ENCODE results near the gene ELP6. TPM values are rescaled to one million over a fixed set of nuclear protein-coding genes. Genes with fewer than 3 reads are reported as not detected.

The ELP6 gene
- total RNA-seq, 3 donors from 2014 or later: 21.8 to 28.5 (median 22.3) TPM

GRCh38 chr3:47503033-47503432 lies 10.5 kb downstream of the ELP6 start:
- Histone ChIP-seq H3K27ac (no peak overlapping the region), H3K4me1 (no peaks in the 10 kb centered on the region), H3K4me3 (no peak overlapping the region), H3K36me3 (no peaks in the 10 kb centered on the region), H3K9me3 (no peaks in the 10 kb centered on the region), H3K27me3 (no peaks in the 10 kb centered on the region)
- TF ChIP-seq CTCF (IDR thresholded peaks at IDR 0.05): no peak
- TF ChIP-seq POLR2A (IDR thresholded peaks at IDR 0.05): no peak
- TF ChIP-seq POLR2AphosphoS5 (IDR thresholded peaks at IDR 0.05): no peak
- intact Hi-C loops (cut with DNase I; ENCODE audit: low total_unique reads): no loop called here
- DNase-seq (ENCODE audit: low spot score in 2 of 2): no peak

GRCh38 chr3:47496892-47497291 lies 16.6 kb downstream of the ELP6 start:
- no peak overlapping the region for H3K4me3 ChIP-seq
- no peak overlapping the region for H3K27ac ChIP-seq
- H3K27me3 ChIP-seq: no peaks in the 10 kb centered on the region
- H3K9me3 ChIP-seq: no peaks in the 10 kb centered on the region
- H3K36me3 ChIP-seq: peaks cover 8% of the 10 kb centered on the region
- H3K4me1 ChIP-seq: no peaks in the 10 kb centered on the region
- TF ChIP-seq CTCF (IDR thresholded peaks at IDR 0.05): no peak
- no peak for TF ChIP-seq POLR2A (IDR thresholded peaks at IDR 0.05)
- no peak for TF ChIP-seq POLR2AphosphoS5 (IDR thresholded peaks at IDR 0.05)
- no peak for DNase-seq (ENCODE audit: low spot score in 2 of 2)
- intact Hi-C loops (cut with DNase I; ENCODE audit: low total_unique reads): no loop called here

GRCh38 chr3:47495886-47496285 lies 17.6 kb downstream of the ELP6 start:
- Histone ChIP-seq H3K9me3 (no peaks in the 10 kb centered on the region), H3K27ac (no peak overlapping the region), H3K4me1 (no peaks in the 10 kb centered on the region), H3K4me3 (no peak overlapping the region), H3K36me3 (peaks cover 8% of the 10 kb centered on the region), H3K27me3 (no peaks in the 10 kb centered on the region)
- DNase-seq (ENCODE audit: low spot score in 2 of 2): no peak
- intact Hi-C loops (cut with DNase I; ENCODE audit: low total_unique reads): no loop called here
- TF ChIP-seq CTCF (IDR thresholded peaks at IDR 0.05) (no peak), POLR2AphosphoS5 (IDR thresholded peaks at IDR 0.05) (no peak), POLR2A (IDR thresholded peaks at IDR 0.05) (no peak)

- Histone ChIP-seq H3K27me3 (no peaks in the 10 kb centered on the region), H3K4me3 (no peak overlapping the region), H3K9me3 (no peaks in the 10 kb centered on the region), H3K27ac (no peak overlapping the region), H3K4me1 (no peaks in the 10 kb centered on the region), H3K36me3 (peaks cover 8% of the 10 kb centered on the region)
- TF ChIP-seq POLR2AphosphoS5 (IDR thresholded peaks at IDR 0.05) (no peak), POLR2A (IDR thresholded peaks at IDR 0.05) (no peak), CTCF (IDR thresholded peaks at IDR 0.05) (no peak)
- no peak for DNase-seq (ENCODE audit: low spot score in 2 of 2)
- intact Hi-C loops (cut with DNase I; ENCODE audit: low total_unique reads): no loop called here
Measured at GRCh38 chr3:47495111-47495510, 18.4 kb downstream of the ELP6 start.

GRCh38 chr3:47491777-47492176 lies 21.7 kb downstream of the ELP6 start:
- intact Hi-C loops (cut with DNase I; ENCODE audit: low total_unique reads): no loop called here

More at GRCh38 chr3:47491777-47492176, 21.7 kb downstream of the ELP6 start:
- no peak for TF ChIP-seq CTCF (IDR thresholded peaks at IDR 0.05)
- no peak for TF ChIP-seq POLR2AphosphoS5 (IDR thresholded peaks at IDR 0.05)
- no peak for TF ChIP-seq POLR2A (IDR thresholded peaks at IDR 0.05)
- H3K27ac ChIP-seq: no peak overlapping the region
- no peaks in the 10 kb centered on the region for H3K27me3 ChIP-seq
- no peaks in the 10 kb centered on the region for H3K9me3 ChIP-seq
- H3K4me3 ChIP-seq: no peak overlapping the region
- H3K36me3 ChIP-seq: peaks cover 8% of the 10 kb centered on the region
- H3K4me1 ChIP-seq: no peaks in the 10 kb centered on the region
- no peak for DNase-seq (ENCODE audit: low spot score in 2 of 2)

Data from breast epithelium (tissue), 4 donors.